ENCODE data around the gene PLCL2.

The PLCL2 gene

GRCh38 chr3:17052363-17052762 lies 167.6 kb downstream of the PLCL2 start:
- DNase-seq = no peak

- no peak for DNase-seq
Measured at GRCh38 chr3:17054301-17054981, 169.7 kb downstream of the PLCL2 start.

DNA sequence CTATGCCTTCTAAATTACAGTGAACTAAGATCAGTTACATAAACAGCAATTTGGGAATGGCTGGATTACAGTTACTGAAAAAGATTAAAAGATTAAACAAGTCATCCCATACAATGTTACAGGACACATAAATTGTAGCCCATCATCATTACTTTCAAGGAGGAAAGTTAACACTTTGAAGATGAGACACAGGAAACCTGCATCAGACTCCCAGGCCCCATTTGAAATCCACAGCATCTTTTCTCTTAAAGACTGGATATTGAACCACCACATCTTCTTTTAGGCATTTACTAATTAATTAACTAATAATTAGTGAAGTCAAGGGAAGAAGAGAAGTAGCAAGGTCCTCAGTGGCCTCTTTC lies 170.2 kb downstream of the PLCL2 start:
- DNase-seq = no peak

DNA sequence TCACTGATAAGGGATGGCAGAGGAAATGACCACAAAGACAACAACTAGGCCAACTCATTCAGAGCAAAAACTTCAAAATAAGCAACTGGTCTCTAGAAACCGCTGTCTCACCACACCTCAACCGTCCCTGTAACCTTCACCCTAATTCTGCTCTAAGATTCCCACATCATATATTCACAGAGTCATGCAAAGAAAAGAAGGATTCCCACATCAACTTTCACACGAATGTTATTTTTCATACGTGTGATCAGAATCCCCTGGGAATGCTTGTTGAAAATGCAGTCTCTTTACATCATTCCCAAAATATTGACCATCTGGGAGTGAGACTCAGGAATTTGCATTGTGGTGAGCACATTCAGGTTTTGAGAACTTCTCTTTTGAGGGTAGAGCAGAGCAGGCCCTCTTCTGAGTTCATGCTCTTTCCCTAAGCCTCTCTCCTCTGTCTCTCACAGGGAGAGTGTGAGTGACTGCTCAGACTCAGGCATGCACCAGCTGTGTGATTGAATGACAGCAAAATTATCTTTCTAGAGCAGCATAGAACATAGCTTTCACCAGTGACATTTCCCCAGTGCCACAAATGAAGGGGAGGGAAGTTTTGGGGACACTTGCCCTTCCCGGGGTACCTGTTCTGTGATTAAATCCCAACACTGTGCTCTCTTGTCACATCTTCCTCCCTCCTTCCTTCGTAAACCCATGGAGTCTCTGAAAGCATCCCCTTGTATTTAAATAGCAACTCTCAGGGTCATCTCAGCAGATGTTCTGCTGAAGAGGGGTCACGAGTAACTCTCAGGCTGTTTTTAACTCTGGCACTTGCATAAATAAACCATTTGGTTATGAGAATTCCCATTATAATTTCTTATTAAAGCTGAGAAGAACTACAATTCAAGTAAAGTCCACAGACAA lies 170.9 kb downstream of the PLCL2 start:
- DNase-seq = no peak

GRCh38 chr3:17057321-17057720 lies 172.6 kb downstream of the PLCL2 start:
- DNase-seq = no peak

- no peak for DNase-seq
Measured at GRCh38 chr3:17059989-17060550, 175.3 kb downstream of the PLCL2 start.

- no peak for DNase-seq
Measured at GRCh38 chr3:17061005-17061404, 176.2 kb downstream of the PLCL2 start.

- no peak for DNase-seq
Measured at GRCh38 chr3:17062736-17063135, 178.0 kb downstream of the PLCL2 start.

DNA sequence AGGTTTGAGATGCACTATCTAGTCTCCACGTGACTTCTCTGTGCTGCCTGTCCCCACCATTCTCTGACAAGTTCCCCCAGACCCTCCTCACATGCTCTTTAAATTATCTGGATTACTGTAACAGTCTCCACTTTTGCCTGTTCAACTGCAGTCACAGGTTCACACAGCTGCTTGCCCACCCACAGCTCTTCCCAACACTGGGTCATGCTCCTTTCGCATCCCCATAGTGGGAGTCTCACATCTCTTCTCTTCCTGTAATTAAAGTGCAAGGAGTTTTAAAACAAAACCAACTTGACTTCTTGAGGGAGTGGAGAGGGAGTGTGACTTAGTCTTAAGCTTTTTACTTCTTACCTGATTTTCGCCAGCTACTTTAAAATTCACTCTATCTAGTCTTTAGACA lies 178.8 kb downstream of the PLCL2 start:
- no peak for DNase-seq

GRCh38 chr3:17065315-17065714 lies 180.6 kb downstream of the PLCL2 start:
- peak; percentile 48 for DNase-seq

DNA sequence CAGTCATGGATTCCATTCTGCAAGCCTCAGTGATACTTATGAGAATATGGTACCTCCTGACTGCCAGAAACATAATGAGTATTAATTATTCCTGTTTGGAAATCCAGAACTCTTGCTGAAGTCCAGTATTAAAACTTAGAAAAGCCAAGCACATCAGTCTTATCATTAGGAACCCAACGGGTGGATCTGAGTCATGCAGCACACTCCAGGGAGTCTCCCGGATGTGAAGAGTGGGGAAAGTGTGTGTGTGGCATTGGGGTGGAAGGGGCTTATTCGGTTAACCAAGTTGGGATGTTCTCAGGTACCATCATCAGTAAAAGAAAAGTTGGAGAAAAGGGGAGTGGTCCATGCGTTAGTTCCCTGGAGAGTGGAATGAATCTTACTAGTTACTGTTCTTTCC lies 181.1 kb downstream of the PLCL2 start:
- no peak for DNase-seq

DNA sequence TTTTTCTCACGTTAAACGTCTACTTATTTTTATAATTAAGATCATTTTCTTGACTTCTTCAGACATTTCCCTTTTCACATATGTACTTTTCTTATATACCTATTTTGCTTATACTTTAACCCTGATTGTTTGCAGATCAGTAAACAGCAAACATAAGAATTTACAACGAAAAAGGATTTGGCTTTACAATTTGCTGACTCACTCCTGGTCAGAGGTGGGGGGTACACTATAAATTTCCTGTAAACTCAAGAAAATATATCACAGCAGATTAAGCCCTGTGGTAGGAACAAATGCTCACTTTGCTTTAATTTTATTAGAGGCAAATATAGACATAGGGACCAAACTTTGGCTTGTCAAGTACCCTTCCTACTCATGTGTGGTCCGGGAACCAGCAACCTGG lies 185.0 kb downstream of the PLCL2 start:
- DNase-seq = no peak

GRCh38 chr3:17070161-17070959 lies 185.6 kb downstream of the PLCL2 start:
- peak; percentile 70 for DNase-seq

- DNase-seq = no peak
Measured at GRCh38 chr3:17074559-17074958, 189.8 kb downstream of the PLCL2 start.

- no peak for DNase-seq
Measured at GRCh38 chr3:17075358-17075757, 190.6 kb downstream of the PLCL2 start.

- DNase-seq = no peak
Measured at GRCh38 chr3:17075907-17076306, 191.2 kb downstream of the PLCL2 start.

- no peak for DNase-seq
Measured at GRCh38 chr3:17076940-17077605, 192.3 kb downstream of the PLCL2 start.

DNA sequence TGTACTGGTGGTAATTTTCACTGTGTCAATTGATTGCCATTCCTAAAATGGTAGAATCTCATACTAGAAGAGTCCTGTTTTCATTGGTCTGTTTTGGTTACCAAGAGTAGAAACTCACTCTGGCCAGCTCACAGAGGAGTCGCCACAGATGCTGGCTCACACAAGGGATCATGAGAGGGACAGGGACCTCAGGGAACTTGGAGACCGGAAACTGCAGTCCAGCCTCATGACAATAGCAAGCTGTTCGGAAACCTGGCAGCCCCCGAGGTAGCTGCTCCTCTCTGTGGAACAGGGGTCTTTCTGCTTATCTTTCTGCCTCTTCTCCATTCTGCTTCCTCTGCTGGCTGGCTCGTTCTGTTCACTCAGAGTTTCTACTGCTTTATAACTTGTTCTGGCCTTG lies 192.9 kb downstream of the PLCL2 start:
- DNase-seq = no peak

DNA sequence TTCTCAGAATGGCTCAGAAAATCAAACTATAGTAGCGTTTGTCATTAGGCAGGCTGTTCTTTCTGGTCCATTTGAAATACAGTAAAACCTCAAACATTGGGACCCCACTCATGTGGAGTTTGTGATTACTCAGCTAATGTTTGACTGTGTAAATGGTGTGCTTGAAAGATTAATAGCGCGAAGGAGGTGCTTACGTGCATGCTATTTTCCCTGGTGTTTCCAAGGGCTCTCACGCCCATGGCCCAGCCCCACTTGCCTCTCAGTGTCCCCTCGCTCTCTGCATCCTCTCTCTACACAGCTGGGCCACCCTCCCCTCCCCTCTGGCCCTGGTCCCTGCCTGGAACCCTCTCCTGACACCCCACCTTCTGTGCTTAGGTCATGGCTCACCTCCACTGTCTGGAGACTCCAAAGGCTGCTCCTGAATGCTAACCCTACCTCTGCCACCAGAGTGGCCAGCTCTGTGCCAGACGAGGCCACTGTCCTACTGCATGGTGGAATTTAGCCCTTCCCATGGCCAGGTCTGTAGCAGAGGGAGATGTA lies 194.2 kb downstream of the PLCL2 start:
- peak; percentile 29 for DNase-seq

- no peak for DNase-seq
Measured at GRCh38 chr3:17079933-17080332, 195.2 kb downstream of the PLCL2 start.

GRCh38 chr3:17081520-17081919 lies 196.8 kb downstream of the PLCL2 start:
- no peak for DNase-seq

DNA sequence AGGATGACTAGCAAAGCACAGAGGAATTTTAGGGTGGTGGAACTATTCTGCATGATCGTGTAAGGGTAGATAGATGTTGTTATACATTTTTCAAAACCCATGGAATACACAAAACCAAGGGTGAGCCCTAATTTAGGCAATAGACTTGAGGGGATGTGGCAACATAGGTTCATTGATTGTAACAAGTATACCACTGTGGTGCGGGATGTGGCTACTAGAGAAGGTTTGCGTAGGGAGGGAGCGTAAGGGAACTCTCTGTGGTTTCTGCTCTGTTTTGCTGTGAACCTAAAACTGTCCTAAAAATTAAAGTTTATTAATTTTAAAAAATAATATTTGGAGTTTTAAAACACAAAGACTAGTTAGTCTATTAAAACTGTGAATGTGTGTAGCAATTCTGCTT lies 202.8 kb downstream of the PLCL2 start:
- DNase-seq = no peak

All from DMS53 (cell line).